Panc1 (cell line): ENCODE results near the gene PLD3.

Experiments used
- POLR2AphosphoS5 ChIP-seq: IDR thresholded peaks from 2 replicates; pipeline ENCODE4 v1.6.1; 2012; ENCODE audit warnings: mild to moderate bottlenecking, low read depth, low read length, moderate library complexity
- TCF7L2 ChIP-seq: IDR thresholded peaks from 2 replicates; pipeline ENCODE4 v1.6.1; 2011; ENCODE audit warnings: mild to moderate bottlenecking, low read depth, low read length, inconsistent platforms
- TF ChIP-seq, protein P1 (sequence below): fragments of 450-650 bp; IDR thresholded peaks from 2 replicates; pipeline ENCODE4 v1.5.1; 2017; ENCODE audit warnings: mild to moderate bottlenecking
- TF ChIP-seq, protein P2 (sequence below), 2 experiments: IDR thresholded peaks; 2 replicates each; pipeline ENCODE4 v1.6.1; 2011 to 2012; ENCODE audit warnings: low read depth in 2 of 2, control low read depth in 1 of 2, low read length in 1 of 2, mild to moderate bottlenecking in 1 of 2, moderate library complexity in 1 of 2; ENCODE audit not compliant: insufficient read depth in 1 of 2

DNA sequence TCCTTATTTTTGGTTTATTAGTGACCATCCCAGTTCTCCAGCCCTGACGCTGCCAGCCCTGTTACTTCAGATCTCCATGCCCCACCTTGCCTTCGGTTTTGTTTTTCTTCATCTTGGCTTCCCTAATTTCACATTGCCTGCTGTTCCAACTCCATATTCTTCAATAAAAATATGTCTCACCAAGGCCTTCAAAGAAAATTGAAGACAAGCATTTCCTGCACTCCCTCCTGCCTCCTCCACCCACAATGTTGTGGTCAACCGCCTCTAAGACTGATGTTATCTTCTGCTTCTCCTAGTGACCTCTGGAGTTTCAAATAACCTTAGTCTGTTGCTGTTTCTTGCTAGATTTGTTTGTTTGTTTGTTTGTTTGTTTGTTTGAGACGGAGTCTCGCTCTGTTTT is 14.6 kb downstream of the PLD3 start:
- TF ChIP-seq, protein P1, sequence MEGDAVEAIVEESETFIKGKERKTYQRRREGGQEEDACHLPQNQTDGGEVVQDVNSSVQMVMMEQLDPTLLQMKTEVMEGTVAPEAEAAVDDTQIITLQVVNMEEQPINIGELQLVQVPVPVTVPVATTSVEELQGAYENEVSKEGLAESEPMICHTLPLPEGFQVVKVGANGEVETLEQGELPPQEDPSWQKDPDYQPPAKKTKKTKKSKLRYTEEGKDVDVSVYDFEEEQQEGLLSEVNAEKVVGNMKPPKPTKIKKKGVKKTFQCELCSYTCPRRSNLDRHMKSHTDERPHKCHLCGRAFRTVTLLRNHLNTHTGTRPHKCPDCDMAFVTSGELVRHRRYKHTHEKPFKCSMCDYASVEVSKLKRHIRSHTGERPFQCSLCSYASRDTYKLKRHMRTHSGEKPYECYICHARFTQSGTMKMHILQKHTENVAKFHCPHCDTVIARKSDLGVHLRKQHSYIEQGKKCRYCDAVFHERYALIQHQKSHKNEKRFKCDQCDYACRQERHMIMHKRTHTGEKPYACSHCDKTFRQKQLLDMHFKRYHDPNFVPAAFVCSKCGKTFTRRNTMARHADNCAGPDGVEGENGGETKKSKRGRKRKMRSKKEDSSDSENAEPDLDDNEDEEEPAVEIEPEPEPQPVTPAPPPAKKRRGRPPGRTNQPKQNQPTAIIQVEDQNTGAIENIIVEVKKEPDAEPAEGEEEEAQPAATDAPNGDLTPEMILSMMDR = no peak
- TF ChIP-seq, protein P2, sequence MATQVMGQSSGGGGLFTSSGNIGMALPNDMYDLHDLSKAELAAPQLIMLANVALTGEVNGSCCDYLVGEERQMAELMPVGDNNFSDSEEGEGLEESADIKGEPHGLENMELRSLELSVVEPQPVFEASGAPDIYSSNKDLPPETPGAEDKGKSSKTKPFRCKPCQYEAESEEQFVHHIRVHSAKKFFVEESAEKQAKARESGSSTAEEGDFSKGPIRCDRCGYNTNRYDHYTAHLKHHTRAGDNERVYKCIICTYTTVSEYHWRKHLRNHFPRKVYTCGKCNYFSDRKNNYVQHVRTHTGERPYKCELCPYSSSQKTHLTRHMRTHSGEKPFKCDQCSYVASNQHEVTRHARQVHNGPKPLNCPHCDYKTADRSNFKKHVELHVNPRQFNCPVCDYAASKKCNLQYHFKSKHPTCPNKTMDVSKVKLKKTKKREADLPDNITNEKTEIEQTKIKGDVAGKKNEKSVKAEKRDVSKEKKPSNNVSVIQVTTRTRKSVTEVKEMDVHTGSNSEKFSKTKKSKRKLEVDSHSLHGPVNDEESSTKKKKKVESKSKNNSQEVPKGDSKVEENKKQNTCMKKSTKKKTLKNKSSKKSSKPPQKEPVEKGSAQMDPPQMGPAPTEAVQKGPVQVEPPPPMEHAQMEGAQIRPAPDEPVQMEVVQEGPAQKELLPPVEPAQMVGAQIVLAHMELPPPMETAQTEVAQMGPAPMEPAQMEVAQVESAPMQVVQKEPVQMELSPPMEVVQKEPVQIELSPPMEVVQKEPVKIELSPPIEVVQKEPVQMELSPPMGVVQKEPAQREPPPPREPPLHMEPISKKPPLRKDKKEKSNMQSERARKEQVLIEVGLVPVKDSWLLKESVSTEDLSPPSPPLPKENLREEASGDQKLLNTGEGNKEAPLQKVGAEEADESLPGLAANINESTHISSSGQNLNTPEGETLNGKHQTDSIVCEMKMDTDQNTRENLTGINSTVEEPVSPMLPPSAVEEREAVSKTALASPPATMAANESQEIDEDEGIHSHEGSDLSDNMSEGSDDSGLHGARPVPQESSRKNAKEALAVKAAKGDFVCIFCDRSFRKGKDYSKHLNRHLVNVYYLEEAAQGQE (IDR thresholded peaks at IDR 0.05; ENCODE audit: insufficient read depth in 1 of 2, low read depth in 2 of 2, low read length in 1 of 2) = no peak
- TF ChIP-seq POLR2AphosphoS5 (no peak), TCF7L2 (no peak)
